HG02840 (cell line): Measurements from ENCODE around the gene GIMAP4.
"Not testable (repeated sequence)": the region's sequence is repeated elsewhere in the genome, so short reads cannot be mapped to it uniquely, and the experiment has no call there.

Source experiments
- ATAC-seq: cut with Tn5 transposase; IDR thresholded peaks from one replicate; pipeline ENCODE4 v1.9.1; 2021; ENCODE audit warnings: mild to moderate bottlenecking, moderate library complexity, moderate number of reproducible peaks; ENCODE audit not compliant: unreplicated experiment, low FRiP score

The GIMAP4 gene

DNA sequence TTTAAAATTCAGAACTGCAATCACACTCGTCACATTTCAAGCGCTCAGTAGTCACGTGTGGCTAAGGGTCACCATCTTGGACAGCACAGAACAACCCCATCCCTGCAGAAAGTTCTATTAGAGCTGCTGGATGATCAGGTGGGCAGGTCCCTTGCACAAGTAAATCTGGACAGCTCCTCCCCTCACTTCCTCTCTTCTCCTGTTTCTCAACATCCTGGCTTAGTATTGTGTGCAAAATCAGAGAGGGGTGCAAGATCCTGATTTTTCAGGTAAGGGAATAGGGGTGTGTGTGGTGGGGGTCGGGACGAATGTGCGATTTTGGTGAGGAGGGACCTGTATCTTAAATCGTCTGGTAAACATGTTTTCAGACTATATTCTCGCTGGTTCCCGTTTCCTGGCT lies at the start of gene GIMAP4:
Gene GIMAP4, plus strand, starts transcription at position 222 of the 400 bp plus-strand sequence. CDS start 2,512 bp downstream, outside the sequence.
- no peak for ATAC-seq

DNA sequence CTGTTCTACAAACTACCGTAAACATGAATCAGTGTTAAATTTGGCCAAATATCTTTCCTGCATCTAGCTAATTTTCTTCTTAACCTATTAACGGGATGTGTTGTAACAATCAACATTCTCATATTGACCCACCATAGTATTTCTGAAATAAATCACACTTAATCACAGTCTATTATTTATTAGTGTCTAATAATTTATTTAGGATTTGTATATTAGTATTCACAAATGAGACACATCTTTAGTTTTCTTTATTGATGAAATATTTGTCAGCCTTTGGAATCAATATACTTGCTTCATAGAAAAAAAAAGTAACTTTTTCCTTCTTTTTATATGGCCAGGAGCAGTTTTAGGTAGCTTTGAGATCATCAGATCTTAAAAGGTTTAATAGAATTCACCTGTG lies 47.9 kb upstream of the GIMAP4 start:
- ATAC-seq, result no peak

DNA sequence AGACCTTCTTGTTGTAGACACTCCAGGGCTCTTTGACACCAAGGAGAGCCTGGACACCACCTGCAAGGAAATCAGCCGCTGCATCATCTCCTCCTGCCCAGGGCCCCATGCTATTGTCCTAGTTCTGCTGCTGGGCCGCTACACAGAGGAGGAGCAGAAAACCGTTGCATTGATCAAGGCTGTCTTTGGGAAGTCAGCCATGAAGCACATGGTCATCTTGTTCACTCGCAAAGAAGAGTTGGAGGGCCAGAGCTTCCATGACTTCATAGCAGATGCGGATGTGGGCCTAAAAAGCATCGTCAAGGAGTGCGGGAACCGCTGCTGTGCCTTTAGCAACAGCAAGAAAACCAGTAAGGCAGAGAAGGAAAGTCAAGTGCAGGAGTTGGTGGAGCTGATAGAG lies 47.0 kb upstream of the GIMAP4 start:
- no peak for ATAC-seq

DNA sequence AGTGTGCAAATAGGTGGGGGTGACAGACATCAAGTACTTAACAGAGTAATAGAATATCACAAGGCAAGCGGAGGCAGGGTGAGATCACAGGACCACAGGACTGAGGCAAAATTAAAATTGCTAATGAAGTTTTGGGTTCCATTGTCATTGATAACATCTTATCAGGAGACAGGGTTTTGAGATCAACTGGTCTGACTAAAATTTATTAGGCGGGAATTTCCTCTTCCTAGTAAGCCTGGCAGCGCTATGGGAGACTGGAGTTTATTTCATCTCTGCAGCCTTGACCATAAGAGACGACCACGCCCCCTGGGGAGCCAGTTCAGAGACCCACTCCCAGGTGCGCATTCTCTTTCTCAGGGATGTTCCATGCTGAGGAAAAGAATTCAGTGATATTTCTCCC lies 44.3 kb upstream of the GIMAP4 start:
- not testable (repeated sequence) for ATAC-seq

DNA sequence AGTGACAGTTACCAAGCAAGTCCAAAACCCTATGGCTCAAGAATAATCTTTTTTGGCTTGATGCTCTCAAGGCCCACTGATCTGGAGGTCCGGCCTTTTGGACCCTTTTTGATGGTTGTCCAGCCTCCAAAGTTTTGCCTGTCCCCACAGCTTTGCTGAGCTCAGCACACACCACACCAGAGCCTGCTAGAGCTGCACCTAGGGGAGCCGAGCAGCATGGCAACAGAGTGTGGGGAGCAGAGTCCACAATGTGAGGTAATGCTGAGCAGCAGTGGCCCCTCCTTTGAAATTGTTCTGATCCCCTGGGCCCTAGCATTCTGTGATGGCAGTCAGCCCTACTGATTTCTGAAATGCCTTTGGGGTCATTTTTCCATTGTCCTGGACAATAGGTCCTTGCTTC lies 43.2 kb upstream of the GIMAP4 start:
- ATAC-seq, result no peak

DNA sequence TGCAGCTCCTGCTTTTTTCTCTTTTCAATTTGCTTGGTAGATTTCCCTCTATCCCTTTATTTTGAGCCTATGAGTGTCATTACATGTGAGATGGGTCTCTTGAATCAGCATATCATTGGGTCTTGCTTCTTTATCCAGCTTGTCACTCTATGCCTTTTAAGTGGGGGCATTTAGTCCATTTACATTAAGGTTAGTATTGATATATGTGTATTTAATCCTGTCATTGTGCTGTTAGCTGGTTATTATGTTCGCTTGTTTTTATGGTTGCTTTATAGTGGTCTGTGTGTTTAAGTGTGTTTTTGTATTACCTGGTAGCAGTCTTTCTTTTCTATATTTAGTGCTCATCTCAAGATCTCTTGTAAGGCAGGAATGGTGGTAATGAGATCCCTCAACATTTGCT lies 35.5 kb upstream of the GIMAP4 start:
- no peak for ATAC-seq

DNA sequence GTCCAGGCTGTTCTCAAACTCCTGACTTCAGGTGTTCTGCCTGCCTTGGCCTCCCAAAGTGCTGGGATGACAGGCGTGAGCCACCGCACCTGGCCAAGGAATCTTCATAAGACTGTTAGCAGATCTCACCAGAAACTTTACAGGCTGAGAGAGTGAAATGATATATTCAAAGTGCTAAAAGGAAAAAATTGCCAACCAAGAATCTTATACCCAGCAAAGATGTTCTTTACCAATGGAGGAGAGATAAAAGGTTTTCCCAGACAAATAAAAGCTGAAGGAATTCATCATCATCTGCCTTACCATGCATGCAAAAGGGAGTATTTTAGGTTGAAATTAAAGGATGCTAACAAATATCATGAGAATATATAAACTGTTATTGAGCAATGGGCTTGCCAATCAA lies 28.9 kb upstream of the GIMAP4 start:
- no peak for ATAC-seq

DNA sequence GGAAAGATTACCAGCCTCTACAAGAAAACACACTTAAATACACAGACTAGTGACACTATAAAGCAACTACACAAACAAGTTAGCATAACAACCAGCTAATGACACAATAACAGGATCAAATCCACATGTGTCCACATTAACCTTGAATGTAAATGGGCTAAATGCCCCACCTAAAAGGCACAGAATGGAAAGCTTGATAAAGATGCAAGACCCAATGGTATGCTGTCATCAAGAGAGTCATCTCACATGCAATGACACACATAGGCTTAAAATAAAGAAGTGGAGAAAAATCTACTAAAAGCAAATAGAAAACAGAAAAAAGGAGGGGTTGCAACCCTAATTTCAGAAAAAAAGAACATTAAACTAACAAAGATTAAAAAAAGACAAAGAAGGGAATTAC lies 14.0 kb upstream of the GIMAP4 start:
- no peak for ATAC-seq

DNA sequence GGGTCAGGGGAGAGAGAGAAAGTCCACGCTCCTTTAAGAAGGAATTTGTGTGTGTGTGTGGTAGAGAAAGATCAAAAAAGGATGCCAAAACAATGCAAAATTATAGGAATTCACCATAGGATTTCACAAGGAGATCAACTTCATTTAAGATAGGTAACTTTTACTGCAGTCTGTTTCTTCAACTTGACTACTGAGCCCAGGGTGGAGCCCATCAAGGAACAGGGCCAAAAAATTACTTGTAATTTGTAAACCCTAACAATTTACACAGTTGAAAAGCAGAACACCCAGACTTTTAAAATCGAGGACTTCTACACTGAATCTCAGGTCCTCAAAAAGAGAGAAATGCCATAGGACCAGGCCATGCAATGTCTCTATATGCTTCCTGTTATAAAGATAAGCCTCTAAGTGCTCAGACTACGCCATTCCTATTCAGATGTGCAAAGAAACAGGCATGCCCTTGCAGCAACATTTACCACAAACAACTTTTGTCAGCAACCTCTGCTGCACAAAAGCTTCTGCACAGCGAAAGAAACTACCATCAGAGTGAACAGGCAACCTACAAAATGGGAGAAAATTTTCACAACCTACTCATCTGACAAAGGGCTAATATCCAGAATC lies 10.6 kb upstream of the GIMAP4 start:
- no peak for ATAC-seq

DNA sequence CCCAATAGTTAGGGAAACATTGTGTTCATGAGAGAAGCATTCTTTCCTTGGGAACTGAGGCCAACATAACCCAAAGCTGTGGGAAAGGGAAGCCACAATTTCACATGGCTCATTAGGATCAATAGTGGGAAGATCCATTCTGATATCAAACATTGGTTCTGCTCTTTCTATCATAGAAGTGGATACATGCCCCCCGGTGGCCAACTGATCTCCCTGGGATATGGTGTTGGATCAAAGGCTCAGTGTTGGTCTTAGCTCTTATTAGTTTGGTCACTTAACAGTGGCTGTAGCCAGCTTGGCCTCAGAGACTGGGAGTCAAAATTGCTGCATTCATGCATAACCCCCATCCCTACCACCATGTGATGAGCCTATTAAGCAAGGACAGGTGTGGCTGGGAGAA lies 6.7 kb upstream of the GIMAP4 start:
- no peak for ATAC-seq

DNA sequence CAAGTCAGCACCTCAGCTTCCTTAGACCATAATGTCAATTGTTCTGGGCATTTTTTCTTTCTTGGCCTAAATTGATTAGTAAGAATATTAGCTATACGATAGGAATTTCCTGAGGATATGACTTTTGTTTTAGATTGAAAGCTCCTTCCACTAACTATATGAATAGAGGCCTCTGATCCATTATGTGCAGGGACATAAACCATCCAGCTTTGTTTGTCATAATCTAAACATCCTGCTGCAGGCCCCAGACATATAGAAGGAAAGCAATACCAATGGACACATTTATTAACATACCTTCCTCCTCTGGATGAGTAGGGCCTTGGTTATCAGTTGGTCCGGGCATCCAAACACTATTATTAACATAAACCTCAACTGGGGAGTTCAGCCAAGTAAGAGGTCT lies 4.3 kb upstream of the GIMAP4 start:
- no peak for ATAC-seq

DNA sequence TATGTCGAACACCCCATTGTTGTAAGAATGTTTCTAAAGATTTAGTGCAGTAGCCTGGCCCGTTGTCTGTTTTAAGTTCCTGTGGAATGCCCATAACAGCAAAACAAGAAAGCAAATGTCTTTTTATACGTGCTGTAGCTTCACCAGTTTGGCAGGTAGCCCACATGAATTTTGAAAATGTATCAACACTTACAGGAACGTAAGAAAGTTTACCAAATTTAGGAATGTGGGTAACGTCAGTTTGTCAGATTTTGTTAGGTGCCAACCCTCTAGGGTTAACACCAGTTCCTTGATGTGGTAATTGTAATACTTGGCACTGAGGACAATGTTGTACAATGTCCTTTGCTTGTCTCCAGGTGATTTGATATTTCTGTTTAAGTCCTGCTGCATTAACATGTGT lies 3.2 kb upstream of the GIMAP4 start:
- ATAC-seq, result no peak

DNA sequence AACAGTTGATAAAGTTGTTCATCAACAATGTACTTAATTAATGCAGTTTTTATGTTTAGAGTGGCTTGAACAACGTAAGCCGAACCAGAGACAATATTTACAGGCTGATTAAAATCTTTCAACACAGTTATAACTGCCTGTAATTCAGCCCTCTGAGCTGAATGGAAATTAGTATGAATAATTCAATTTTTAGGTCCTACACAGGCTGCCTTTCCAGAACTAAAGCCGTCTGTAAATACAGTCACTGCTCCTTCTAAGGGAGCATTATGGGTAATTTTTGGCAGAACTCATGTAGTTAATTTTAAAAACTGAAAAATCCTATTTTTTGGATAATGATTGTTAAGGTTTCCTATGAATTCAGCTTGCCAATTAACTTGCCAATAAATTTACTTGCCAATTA lies 2.6 kb upstream of the GIMAP4 start:
- no peak for ATAC-seq

DNA sequence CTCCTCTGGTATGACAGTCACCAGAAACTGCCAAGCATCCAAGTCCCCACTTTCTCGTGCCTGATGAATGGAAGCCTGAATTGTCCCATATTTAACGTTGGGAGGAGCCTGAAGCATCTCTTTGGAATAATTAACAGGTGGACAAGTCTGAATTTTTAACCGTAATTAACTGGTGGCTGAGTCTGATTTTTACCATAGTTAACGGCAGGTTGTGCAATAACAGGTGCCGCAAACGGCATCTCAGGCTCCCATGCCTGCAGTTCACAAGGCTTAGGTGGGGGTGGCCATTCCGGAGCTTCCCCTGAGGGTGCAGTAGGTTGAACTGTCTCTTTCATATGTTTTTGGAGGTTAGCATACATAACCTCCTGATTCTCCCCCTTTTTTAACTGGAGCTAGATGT lies 2.0 kb upstream of the GIMAP4 start:
- ATAC-seq, result no peak

DNA sequence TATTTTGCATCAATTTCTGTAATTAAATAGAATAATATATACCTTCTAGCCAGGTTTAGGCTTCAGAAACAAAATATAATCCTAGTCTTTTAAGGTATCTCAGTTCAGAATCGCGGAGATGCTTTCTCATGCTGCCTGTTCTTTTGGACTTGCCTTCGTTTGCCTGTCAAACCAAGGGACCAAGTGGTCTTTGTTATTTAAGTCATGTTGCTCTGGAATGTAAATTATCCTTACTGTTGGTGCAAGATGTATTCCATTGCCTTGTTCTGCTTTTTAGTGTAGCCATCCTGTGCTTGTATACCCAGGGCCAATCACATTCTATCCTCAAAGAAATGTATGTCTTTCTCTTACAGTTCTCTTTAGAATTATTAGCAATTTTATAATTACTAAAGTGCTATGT lies 1.1 kb upstream of the GIMAP4 start:
- no peak for ATAC-seq

DNA sequence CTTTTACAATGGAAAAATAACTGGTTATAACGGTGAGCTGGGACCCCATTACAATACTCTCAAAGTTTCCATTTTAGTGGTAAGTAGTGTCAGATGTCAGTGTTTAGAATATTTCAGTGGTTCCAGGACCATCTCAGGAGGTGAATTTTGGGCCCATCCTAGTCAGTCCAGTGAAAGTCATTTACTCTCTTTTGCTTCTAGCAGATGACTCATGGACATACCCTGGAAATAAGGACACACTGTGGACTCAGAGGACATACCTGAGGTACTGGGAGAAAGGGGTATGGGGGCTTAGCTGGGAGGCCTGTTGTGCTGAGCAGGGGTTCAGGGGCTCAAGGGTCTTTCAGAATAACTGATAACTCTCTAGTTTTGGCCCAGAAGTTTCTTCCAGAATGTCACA lies 618 bp upstream of the GIMAP4 start:
- ATAC-seq, result no peak

DNA sequence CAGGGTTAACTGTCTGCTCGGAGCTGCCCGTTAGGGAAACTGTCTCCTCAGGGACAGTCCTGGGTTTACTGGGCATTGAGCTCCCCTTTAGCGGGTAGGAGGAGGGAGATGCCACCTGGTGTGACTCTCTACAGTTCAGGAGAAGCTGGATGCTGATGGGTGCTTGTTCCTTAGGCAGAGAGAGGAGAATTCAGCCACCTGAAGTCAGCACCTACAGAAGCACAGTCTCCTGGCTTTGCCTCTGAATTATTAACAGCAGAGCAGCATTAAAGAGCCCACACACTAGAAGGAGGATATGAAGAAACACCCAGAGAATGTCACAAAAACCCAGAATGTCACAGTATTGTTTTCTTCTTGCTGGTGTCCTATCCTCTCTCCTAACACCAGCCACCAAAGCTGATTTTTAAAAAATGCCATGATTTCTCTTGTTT lies 696 bp downstream of the GIMAP4 start:
- ATAC-seq, result no peak

DNA sequence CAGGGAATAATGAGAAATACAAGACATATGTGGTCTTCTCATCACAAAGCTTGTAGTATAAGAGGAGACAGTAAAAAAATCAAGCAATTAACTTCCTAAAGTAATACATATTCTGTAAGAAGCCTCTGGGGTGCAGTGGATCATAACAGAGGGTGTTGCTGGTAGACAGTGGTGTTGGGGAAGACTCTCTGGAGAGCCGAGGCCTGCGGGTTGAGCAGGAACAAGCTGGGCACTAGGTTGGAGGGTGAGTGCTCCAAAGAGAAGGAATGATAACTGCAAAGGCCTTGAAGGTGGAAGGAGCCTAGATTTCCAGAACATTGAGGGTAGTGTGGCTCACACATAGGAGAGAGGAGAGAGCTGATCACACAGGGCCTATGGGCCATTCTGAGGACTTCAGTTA lies 1.5 kb downstream of the GIMAP4 start:
- ATAC-seq, result no peak

DNA sequence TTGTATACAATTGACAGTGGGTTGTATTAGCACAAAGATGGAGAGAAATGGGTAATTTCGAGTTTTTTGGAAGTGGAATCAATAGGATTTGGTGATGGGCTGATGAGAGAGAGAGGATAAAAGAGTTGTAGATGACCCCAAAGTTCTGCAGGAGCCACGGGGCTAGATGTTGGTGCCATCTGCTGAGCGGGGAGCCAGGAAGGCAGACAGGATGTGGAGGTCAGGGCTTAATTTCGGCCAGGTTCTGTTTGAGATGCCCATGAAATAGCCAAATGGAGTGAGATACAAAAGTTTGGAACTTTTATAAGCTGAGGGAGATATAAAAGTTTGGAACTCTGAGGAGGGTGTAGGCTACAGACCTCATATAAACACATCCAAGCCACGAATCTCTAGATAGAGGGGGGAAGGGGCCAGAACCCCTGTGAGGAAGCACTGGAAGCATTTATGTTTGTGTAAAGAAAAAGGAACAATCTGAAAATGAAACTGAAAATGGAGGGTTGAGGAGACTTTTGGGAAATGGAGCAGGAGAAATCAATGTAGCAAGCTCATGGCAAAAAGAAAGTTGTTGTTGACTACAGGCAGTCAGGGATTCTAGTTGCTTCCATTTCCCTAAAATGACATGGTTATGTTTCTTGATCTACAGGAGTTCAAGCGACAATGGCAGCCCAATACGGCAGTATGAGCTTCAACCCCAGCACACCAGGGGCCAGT lies 2.2 kb downstream of the GIMAP4 start:
- ATAC-seq, result no peak

DNA sequence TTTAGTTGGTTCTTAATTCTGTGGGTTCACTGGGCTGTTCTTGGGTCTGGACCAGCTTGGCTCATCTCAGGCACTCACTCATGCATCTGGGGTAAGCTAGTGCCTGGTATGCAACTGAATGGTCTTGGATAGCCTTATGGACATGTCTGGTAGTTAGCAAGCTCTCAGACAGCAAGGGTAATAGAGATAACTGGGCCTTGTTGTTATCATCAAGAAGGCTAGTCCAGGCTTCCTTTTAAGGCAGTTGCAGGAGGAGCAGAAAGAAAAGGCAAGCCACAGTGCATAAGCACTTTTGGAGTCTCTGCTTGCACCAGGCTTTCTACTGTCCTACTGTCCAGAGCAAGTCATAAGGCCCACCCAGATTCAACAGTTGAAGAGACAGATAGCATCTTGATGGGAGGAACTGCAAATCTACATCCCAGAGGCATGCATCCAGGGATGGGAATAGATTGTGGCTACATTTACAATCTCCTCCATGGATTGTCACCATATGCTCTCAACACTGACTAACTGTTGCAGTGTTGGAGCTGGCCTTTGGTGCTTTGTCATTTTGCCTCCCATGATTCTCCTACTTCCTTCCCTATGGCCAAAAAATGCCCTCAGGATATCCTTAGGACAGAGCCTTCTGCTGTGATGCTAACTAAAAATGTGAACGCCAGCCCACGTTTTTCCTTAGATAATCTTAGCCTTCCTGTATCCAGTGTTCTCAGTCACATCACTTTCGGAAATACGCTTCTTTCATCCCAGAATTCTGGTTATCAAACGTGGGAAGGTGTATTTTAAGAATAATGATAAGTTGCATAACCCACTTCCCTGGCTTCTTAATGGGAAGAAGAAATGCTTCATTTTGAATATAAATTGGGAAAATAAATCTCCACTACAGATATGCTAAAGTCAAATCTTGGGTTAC lies 3.6 kb downstream of the GIMAP4 start:
- no peak for ATAC-seq

DNA sequence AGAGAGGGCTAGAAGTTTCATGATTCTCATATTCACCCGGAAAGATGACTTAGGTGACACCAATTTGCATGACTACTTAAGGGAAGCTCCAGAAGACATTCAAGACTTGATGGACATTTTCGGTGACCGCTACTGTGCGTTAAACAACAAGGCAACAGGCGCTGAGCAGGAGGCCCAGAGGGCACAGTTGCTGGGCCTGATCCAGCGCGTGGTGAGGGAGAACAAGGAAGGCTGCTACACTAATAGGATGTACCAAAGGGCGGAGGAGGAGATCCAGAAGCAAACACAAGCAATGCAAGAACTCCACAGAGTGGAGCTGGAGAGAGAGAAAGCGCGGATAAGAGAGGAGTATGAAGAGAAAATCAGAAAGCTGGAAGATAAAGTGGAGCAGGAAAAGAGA lies 5.3 kb downstream of the GIMAP4 start:
- no peak for ATAC-seq
